Colonic mucosa (tissue), 4 donors: ENCODE data around the gene LATS1. TPM values are rescaled to one million over a fixed set of nuclear protein-coding genes. Genes with fewer than 3 reads are reported as not detected.

Experiments
- DNase-seq: peaks from one replicate; pipeline ENCODE4 v3.0.0-alpha.2; 2020
- H3K27ac ChIP-seq: fragments of 200-600 bp; one replicate; pipeline ENCODE4 v1.8.0; 2021
- H3K27me3 ChIP-seq: fragments of 200-600 bp; one replicate; pipeline ENCODE4 v1.8.0; 2021
- H3K36me3 ChIP-seq: fragments of 200-600 bp; one replicate; pipeline ENCODE4 v1.8.0; 2021
- H3K4me1 ChIP-seq: fragments of 200-600 bp; one replicate; pipeline ENCODE4 v1.8.0; 2021; ENCODE audit warnings: mild to moderate bottlenecking
- H3K4me3 ChIP-seq: fragments of 200-600 bp; one replicate; pipeline ENCODE4 v1.8.0; 2021
- H3K9ac ChIP-seq, 2 donors: one replicate each; pipeline ENCODE4 v1.7.0; 2013; ENCODE audit warnings: control low read depth in 2 of 2, low read depth in 2 of 2, low read length in 2 of 2
- H3K9me3 ChIP-seq: fragments of 200-600 bp; one replicate; pipeline ENCODE4 v1.8.0; 2021
- CTCF ChIP-seq: fragments of 200-600 bp; IDR thresholded peaks from one replicate; pipeline ENCODE4 v1.8.0; 2022; ENCODE audit warnings: antibody characterized with exemption, mild to moderate bottlenecking
- intact Hi-C: fragments of 100-400 bp; cut with DNase I; formaldehyde crosslinking; loops from one replicate; pipeline ENCODE4 v1.14.1; 2022
- total RNA-seq, 2 donors: library from RNA; stranded (reverse); fragmentation: NEBNext Ultra II Directional in 1 of 2; extraction: Animal tissue kit (Norgen Biotek cat#: 25700) in 1 of 2; gene quantifications; one replicate each; pipeline ENCODE4 v1.2.1, GENCODE V29; 2021
- donor health status: healthy.
- donor health status: DM: no; HTN: no; CAD: no.
- donor health status: DM: no; HTN: no; CAD: no.

Gene LATS1
- total RNA-seq = 10 to 100 TPM; 17.2 to 26.5 TPM

- H3K27ac ChIP-seq = peak within 1 kb of the TSS; percentile 98
- no peaks in the 10 kb centered on the region for H3K4me1 ChIP-seq
- intact Hi-C loops = loop anchor here (5.0 kb wide), 1 partner anchor 151 kb away; the partner anchor contains the start of gene GINM1
- peak within 1 kb of the TSS; percentile 81 for H3K4me3 ChIP-seq
- DNase-seq = peak; percentile 93
- H3K9me3 ChIP-seq = no peaks in the 10 kb centered on the region
- H3K36me3 ChIP-seq = no peaks in the 10 kb centered on the region
- peak within 1 kb of the TSS; percentile 89 to 99 for H3K9ac ChIP-seq
- no peak for TF ChIP-seq CTCF
- H3K27me3 ChIP-seq = no peaks in the 10 kb centered on the region
Observed at GRCh38 chr6:149717588-149718458, at the start of gene LATS1. LATS1 (minus strand) TSS chr6:149718101; CDS start chr6:149702126, 15,975 bp downstream.

DNA sequence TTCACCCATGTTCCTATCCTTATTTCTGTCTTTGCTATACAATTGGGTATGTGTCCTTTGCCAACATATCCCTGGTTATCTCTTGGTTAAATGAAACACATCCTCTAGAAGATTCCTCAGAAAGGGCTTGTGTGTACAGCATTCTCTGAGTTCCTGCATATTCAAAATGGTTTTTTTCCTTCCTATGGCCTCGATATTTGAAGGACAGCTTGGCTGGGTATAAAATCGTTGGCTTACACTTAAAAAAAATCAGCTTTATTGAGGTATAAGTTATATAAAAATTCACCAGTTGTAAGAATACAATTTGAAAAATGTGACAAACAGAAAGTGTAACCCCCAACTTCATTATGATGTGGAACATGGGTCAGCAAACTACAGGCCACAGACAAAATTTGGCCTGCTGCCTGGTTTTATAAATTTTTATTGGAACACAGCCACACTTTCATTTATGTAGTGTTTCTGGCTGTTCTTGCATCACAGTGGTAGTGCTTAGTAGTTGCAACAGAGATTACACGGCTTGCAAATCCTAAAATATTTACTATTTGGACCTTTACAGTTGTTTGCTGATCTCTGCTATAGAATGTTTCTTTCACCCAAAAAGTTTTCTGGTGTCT, 48.4 kb upstream of the LATS1 start:
- peak; percentile 23 for DNase-seq

DNA sequence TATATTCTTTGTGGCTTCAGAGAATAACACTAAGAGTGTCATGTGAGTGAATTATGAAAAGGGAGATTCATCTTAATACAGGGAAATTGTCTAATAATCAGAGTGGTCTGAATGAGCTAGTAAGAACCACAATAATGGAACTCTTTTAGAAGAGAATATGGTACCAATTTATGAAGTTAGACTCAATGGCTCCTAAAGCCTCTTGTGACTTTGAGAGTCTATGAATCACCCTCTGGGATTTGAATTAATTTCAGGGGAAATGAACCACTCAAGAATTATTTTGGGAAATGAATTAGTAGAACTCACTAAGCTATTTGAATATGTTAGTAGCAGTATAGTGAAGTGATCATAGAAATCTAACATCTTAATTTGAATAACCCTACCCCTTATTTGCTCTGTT, 46.0 kb upstream of the LATS1 start:
- Histone ChIP-seq H3K4me3 (no peak overlapping the region), H3K27ac (no peak overlapping the region), H3K9ac (no peak overlapping the region), H3K9me3 (no peaks in the 10 kb centered on the region), H3K36me3 (no peaks in the 10 kb centered on the region), H3K27me3 (no peaks in the 10 kb centered on the region), H3K4me1 (no peaks in the 10 kb centered on the region)
- DNase-seq = no peak
- TF ChIP-seq CTCF = no peak
- intact Hi-C loops = no loop called here

More for the DNA sequence above, 48.4 kb upstream of the LATS1 start:
- intact Hi-C loops = no loop called here
- H3K27me3 ChIP-seq = no peaks in the 10 kb centered on the region
- H3K9ac ChIP-seq = no peak overlapping the region
- H3K4me3 ChIP-seq = no peak overlapping the region
- H3K36me3 ChIP-seq = no peaks in the 10 kb centered on the region
- no peak overlapping the region for H3K27ac ChIP-seq
- H3K9me3 ChIP-seq = no peaks in the 10 kb centered on the region
- TF ChIP-seq CTCF = no peak
- no peaks in the 10 kb centered on the region for H3K4me1 ChIP-seq

DNA sequence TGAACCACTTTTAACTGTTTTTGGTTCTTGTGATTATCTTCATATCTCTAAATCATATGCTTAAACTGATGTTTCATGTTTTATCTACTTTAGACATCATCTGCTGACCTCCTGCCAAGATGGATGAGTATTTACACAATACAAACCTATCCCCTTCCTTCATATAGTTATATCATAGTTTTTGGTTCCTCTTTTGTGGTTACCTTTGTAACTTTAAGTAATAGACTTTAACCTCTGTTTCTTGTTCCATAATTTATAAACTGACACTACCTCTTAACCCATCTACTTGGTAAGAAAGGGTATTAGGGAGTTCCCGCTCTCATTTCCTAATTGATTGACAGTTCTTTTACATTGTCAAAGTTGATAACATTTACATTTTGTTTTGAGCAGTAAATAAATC, 43.5 kb upstream of the LATS1 start:
- Histone ChIP-seq H3K36me3 (no peaks in the 10 kb centered on the region), H3K27ac (no peak overlapping the region), H3K4me3 (no peak overlapping the region), H3K9ac (no peak overlapping the region), H3K27me3 (no peaks in the 10 kb centered on the region), H3K4me1 (no peaks in the 10 kb centered on the region), H3K9me3 (no peaks in the 10 kb centered on the region)
- no peak for DNase-seq
- no peak for TF ChIP-seq CTCF
- intact Hi-C loops = no loop called here

- no peak for DNase-seq
- Histone ChIP-seq H3K4me3 (no peak overlapping the region), H3K27me3 (no peaks in the 10 kb centered on the region), H3K9ac (no peak overlapping the region), H3K4me1 (no peaks in the 10 kb centered on the region), H3K9me3 (no peaks in the 10 kb centered on the region), H3K27ac (no peak overlapping the region), H3K36me3 (no peaks in the 10 kb centered on the region)
- TF ChIP-seq CTCF = no peak
- intact Hi-C loops = no loop called here
Observed at GRCh38 chr6:149756261-149756636, 38.3 kb upstream of the LATS1 start.
